HepG2 (cell line): ENCODE data around the gene LECT2.

Experiments used
- IRF2 ChIP-seq: IDR thresholded peaks from 2 replicates; pipeline ENCODE4 v1.6.1; 2018; ENCODE audit warnings: missing genetic modification reagents, missing compliant biosample characterization
- NCOA5 ChIP-seq: sonication (generic); formaldehyde crosslinking; IDR thresholded peaks from 2 replicates; pipeline ENCODE4 v1.4.0; 2020; ENCODE audit warnings: missing genetic modification reagents
- POLR2A ChIP-seq, 2 experiments: IDR thresholded peaks; 2 replicates each; pipeline ENCODE4 v1.6.1; 2011; ENCODE audit warnings: low read depth in 2 of 2, low read length in 2 of 2, mild to moderate bottlenecking in 1 of 2, moderate library complexity in 1 of 2; ENCODE audit not compliant: insufficient read depth in 1 of 2
- ZNF274 ChIP-seq: sonication (generic); formaldehyde crosslinking; IDR thresholded peaks from 2 replicates; pipeline ENCODE4 v1.5.1; 2020; ENCODE audit warnings: mild to moderate bottlenecking, missing genetic modification reagents
- TF ChIP-seq, protein P1 (sequence below): sonication (generic); formaldehyde crosslinking; IDR thresholded peaks from 2 replicates; pipeline ENCODE4 v1.4.0; 2020; ENCODE audit warnings: mild to moderate bottlenecking, missing genetic modification reagents

DNA sequence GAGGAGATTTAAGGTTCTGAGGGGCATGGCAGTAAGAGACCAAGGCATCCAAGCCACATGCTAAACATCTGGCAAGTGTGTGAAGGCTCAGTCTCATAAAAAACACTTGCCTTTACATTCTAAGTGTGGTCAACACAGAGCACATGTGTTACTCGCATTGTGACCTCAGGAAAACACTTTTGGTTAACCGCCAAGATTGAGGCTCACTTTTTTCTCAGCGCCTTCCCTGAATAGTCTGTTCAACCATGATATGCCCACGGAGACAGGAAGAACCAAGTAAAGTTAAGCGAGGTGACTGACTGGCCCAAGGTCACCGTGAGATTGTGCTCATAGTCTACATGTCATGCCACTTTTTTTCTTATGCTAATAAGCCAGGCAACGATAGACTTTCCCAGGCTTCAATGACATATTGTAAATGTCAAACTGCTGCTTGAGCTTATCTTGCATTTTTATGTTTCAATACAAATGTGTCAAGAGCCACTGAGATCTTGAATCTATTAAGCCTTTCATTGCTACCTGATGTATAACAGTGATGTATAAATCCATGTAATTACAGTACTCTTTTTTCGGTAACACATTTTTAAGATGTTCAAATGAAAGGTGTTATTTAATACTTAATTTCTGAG, 38.0 kb downstream of the LECT2 start:
- no peak for TF ChIP-seq POLR2A (IDR thresholded peaks at IDR 0.05; ENCODE audit: insufficient read depth in 1 of 2, low read depth in 2 of 2, low read length in 2 of 2)
- TF ChIP-seq IRF2 (CRISPR knock-in tag) = no peak
- TF ChIP-seq NCOA5 (CRISPR knock-in tag) = no peak
- TF ChIP-seq, protein P1, sequence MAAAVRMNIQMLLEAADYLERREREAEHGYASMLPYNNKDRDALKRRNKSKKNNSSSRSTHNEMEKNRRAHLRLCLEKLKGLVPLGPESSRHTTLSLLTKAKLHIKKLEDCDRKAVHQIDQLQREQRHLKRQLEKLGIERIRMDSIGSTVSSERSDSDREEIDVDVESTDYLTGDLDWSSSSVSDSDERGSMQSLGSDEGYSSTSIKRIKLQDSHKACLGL (CRISPR knock-in tag) = no peak
- TF ChIP-seq ZNF274 (CRISPR knock-in tag) = no peak
